GM18505 (cell line): ENCODE measurements around the gene CARHSP1.

Experiments
- ATAC-seq: cut with Tn5 transposase; IDR thresholded peaks from one replicate; pipeline ENCODE4 v1.9.1; 2021; ENCODE audit not compliant: unreplicated experiment
- POLR2A ChIP-seq: IDR thresholded peaks from 4 replicates; pipeline ENCODE4 v1.6.1; 2011; ENCODE audit warnings: borderline replicate concordance; ENCODE audit not compliant: insufficient read depth, insufficient read length; ENCODE audit errors: extremely low read depth

The CARHSP1 gene

GRCh38 chr16:8828541-8829165 is 40.2 kb downstream of the CARHSP1 start:
- no peak for TF ChIP-seq POLR2A

GRCh38 chr16:8826278-8826879 is 42.4 kb downstream of the CARHSP1 start:
- TF ChIP-seq POLR2A: no peak
- no peak for ATAC-seq

More at GRCh38 chr16:8828541-8829165, 40.2 kb downstream of the CARHSP1 start:
- no peak for ATAC-seq

- no peak for ATAC-seq
- TF ChIP-seq POLR2A: no peak
Observed at GRCh38 chr16:8822403-8822802, 46.4 kb downstream of the CARHSP1 start.

- TF ChIP-seq POLR2A: no peak
- no peak for ATAC-seq
Observed at GRCh38 chr16:8819411-8820034, 49.3 kb downstream of the CARHSP1 start.

GRCh38 chr16:8818504-8819270 is 50.1 kb downstream of the CARHSP1 start:
- no peak for TF ChIP-seq POLR2A

GRCh38 chr16:8816967-8817655 is 51.7 kb downstream of the CARHSP1 start:
- no peak for TF ChIP-seq POLR2A
- ATAC-seq: no peak

More at GRCh38 chr16:8818504-8819270, 50.1 kb downstream of the CARHSP1 start:
- peak; percentile 86 for ATAC-seq

GRCh38 chr16:8814095-8814806 is 54.6 kb downstream of the CARHSP1 start:
- TF ChIP-seq POLR2A: no peak
- ATAC-seq: no peak

GRCh38 chr16:8812162-8812843 is 56.5 kb downstream of the CARHSP1 start:
- no peak for TF ChIP-seq POLR2A
- ATAC-seq: no peak

GRCh38 chr16:8808613-8809353 is 60.0 kb downstream of the CARHSP1 start:
- ATAC-seq: no peak
- TF ChIP-seq POLR2A: no peak

GRCh38 chr16:8808009-8808408 is 60.8 kb downstream of the CARHSP1 start:
- no peak for TF ChIP-seq POLR2A
- no peak for ATAC-seq

GRCh38 chr16:8807189-8807588 is 61.6 kb downstream of the CARHSP1 start:
- ATAC-seq: no peak
- no peak for TF ChIP-seq POLR2A
